Measurements from ENCODE around the gene IGSF23. TPM values are rescaled to one million over a fixed set of nuclear protein-coding genes. Genes with fewer than 3 reads are reported as not detected.
"Not testable (repeated sequence)": the region's sequence is repeated elsewhere in the genome, so short reads cannot be mapped to it uniquely, and the experiment has no call there.

IGSF23 gene
- total and polyA plus RNA-seq, 2 donors (not counting 1 experiment from before 2014, with no cell fraction given) = not detected

GRCh38 chr19:44590245-44591059 is 22.9 kb upstream of the IGSF23 start:
- H3K27ac ChIP-seq (ENCODE audit: low read length in 2 of 2) = no peak overlapping the region
- H3K27ac Mint-ChIP-seq = no peak overlapping the region

GRCh38 chr19:44591340-44591993 is 21.9 kb upstream of the IGSF23 start:
- POLR2A ChIA-PET; H3K4me3 ChIP-seq (ENCODE audit: control extremely low read depth in 1 of 5, extremely low read depth in 1 of 5, insufficient read depth in 1 of 5, low read depth in 2 of 5, low read length in 4 of 5); H3K27ac Mint-ChIP-seq; H3K9me3 ChIP-seq (ENCODE audit: control extremely low read depth in 1 of 3, control insufficient read depth in 2 of 3, insufficient read depth in 1 of 3, low read length in 2 of 3); H3K4me3 Mint-ChIP-seq; H3K4me1 Mint-ChIP-seq; H3K79me2 ChIP-seq (ENCODE audit: control insufficient read depth, insufficient read depth, low read length); H4K20me1 ChIP-seq (ENCODE audit: control insufficient read depth, insufficient read depth, low read length, poor library complexity, severe bottlenecking); H3K9ac ChIP-seq (ENCODE audit: low read length); H3K27ac ChIP-seq (ENCODE audit: low read length in 2 of 2); H3K4me1 ChIP-seq (ENCODE audit: control insufficient read depth in 2 of 2, insufficient read depth in 2 of 2, low read length in 2 of 2); ATAC-seq (ENCODE audit: low read depth); H3K36me3 ChIP-seq (replicated peaks in 1 of 2; ENCODE audit: control extremely low read depth in 1 of 2, control insufficient read depth in 1 of 2, extremely low read depth in 1 of 2, insufficient read depth in 2 of 2, low read length in 1 of 2); CTCF ChIA-PET; H3K4me2 ChIP-seq (replicated peaks; ENCODE audit: low read depth, low read length, poor library complexity, severe bottlenecking); H3K9me3 Mint-ChIP-seq (ENCODE audit: insufficient read depth); H2AFZ ChIP-seq (ENCODE audit: insufficient read depth, low read depth, low read length, poor library complexity, severe bottlenecking); intact Hi-C loops (cut with micrococcal nuclease); H3K27me3 ChIP-seq (replicated peaks in 1 of 4; ENCODE audit: control extremely low read depth in 1 of 4, control insufficient read depth in 3 of 4, insufficient read depth in 4 of 4, low read length in 3 of 4); DNase-seq: not testable (repeated sequence)
- whole genome bisulfite sequencing (ENCODE audit: insufficient coverage) = 92% methylated on average over 4 of the region's 9 CpGs
- peaks cover 27% of the 10 kb centered on the region for H3K27me3 Mint-ChIP-seq

More at GRCh38 chr19:44590245-44591059, 22.9 kb upstream of the IGSF23 start:
- ATAC-seq (ENCODE audit: low read depth) (no peak), DNase-seq (no peak)
- no peaks in the 10 kb centered on the region for H3K36me3 ChIP-seq (replicated peaks in 1 of 2; ENCODE audit: control extremely low read depth in 1 of 2, control insufficient read depth in 1 of 2, extremely low read depth in 1 of 2, insufficient read depth in 2 of 2, low read length in 1 of 2)
- peaks cover 0 to 8% (median 0%) of the 10 kb centered on the region in 4 experiments for H3K27me3 ChIP-seq (replicated peaks in 1 of 4; ENCODE audit: control extremely low read depth in 1 of 4, control insufficient read depth in 3 of 4, insufficient read depth in 4 of 4, low read length in 3 of 4)
- ChIA-PET CTCF (no interaction called here), POLR2A (no interaction called here)
- no CpG with 5 or more reads among the region's 9 CpGs for WGBS (ENCODE audit: insufficient coverage)
- H3K9me3 ChIP-seq (ENCODE audit: control extremely low read depth in 1 of 3, control insufficient read depth in 2 of 3, insufficient read depth in 1 of 3, low read length in 2 of 3) = no peaks in the 10 kb centered on the region
- H3K4me3 ChIP-seq (ENCODE audit: control extremely low read depth in 1 of 5, extremely low read depth in 1 of 5, insufficient read depth in 1 of 5, low read depth in 2 of 5, low read length in 4 of 5) = no peak overlapping the region
- no peaks in the 10 kb centered on the region for H3K4me1 ChIP-seq (ENCODE audit: control insufficient read depth in 2 of 2, insufficient read depth in 2 of 2, low read length in 2 of 2)
- no peaks in the 10 kb centered on the region for H3K79me2 ChIP-seq (ENCODE audit: control insufficient read depth, insufficient read depth, low read length)
- Mint-ChIP-seq H3K9me3 (ENCODE audit: insufficient read depth) (peaks cover 3% of the 10 kb centered on the region), H3K4me3 (no peak overlapping the region), H3K4me1 (no peaks in the 10 kb centered on the region), H3K27me3 (peaks cover 23% of the 10 kb centered on the region)
- no peak overlapping the region for H2AFZ ChIP-seq (ENCODE audit: insufficient read depth, low read depth, low read length, poor library complexity, severe bottlenecking)
- no peak overlapping the region for H3K4me2 ChIP-seq (replicated peaks; ENCODE audit: low read depth, low read length, poor library complexity, severe bottlenecking)
- no peaks in the 10 kb centered on the region for H4K20me1 ChIP-seq (ENCODE audit: control insufficient read depth, insufficient read depth, low read length, poor library complexity, severe bottlenecking)
- TF ChIP-seq CTCF (IDR thresholded peaks at IDR 0.05) = no peak
- TF ChIP-seq EZH2 (IDR thresholded peaks at IDR 0.05; ENCODE audit: borderline replicate concordance, insufficient read depth, low read depth, low read length, poor library complexity, severe bottlenecking) = no peak
- H3K9ac ChIP-seq (ENCODE audit: low read length) = no peak overlapping the region
- intact Hi-C loops (cut with micrococcal nuclease) = no loop called here

All from B cell (primary cell).